NCI-H187 treated with DMSO at 0.1 percent for 48 hours (cell line): ENCODE results near the gene CLN6.

Source experiments
- DNase-seq: peaks from one replicate; lab custom pipeline; 2025; lab: John Stamatoyannopoulos, UW

The CLN6 gene

DNA sequence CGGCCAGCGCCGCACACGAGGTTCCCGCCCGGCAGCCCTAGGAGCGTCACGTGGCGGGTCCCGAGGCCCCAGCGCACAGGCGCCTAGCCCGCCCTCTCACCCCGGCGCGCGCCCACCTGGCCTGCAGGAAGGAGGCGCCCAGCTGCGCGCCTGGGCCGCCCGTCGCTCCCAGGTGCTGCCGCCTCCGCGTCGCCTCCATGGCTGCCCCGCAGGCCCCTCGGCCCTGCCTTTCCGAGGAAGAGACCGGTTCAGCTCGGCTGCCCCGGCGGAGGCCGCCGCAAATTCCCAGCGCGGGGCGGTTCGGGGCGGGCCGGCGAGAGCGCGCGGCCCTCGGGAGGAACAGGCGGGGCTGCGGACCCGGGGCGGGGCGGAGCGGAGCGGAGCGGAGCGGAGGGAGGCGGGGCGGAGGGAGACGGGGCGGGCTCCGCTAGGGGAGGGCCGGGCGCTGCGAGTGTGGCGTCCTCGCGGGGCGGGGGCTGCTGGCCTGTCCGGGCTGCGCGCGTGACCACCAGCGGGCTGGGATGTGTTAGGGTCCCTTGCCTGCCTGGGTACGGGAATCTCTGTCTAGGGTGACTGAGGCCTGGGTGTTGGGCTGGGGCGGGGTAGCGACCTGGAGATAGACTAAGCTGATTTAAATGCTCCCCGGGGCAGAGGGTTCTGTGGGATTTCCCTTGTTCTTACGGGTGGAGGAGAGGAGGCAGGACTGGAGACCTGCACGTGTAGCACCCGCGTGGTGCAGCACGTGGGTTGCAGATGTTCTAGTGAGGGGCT is at the start of gene CLN6:
TSS of gene CLN6 (minus strand) at position 343 of the 771 bp plus-strand sequence. CDS start at position 199, 144 bp downstream.
- DNase-seq = peak; percentile 16

DNA sequence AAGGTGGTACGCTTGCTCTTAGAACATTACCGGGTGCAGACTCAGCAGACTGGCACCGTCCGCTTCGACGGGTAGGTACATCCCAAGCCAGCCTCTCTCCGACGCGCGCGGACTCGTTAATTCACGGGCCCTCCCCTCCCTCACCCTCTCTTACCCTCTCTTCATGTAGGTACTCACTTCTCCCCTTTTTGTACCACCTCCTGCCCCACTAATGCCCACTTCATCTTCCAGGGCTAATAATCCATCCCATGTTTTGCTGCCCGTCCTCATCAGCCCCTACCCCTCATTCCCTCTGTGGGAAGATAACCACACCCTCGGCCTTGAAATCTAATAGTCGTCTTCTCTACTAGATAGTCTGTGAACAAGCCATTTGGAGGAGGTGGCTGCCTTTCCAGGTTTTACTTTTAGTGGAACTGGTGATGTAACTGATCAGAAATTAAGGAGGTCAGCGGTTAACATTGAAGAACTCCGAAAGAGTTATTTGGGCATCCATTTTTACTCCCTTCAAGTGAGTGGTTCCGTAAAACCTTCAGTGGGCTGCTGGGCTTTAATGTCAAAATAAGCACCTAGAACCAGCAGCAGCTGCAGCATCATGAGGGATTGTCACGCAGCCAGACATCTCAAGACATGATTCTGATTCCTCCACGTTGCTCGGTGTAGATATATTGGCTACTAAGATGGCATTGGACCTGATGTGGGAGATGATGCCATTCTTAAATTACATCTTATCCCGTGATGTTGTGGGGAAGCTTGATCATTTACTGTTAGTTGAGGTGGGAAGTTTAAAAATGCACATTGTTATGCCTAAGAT is 49.3 kb upstream of the CLN6 start:
- DNase-seq = peak; percentile 37

DNA sequence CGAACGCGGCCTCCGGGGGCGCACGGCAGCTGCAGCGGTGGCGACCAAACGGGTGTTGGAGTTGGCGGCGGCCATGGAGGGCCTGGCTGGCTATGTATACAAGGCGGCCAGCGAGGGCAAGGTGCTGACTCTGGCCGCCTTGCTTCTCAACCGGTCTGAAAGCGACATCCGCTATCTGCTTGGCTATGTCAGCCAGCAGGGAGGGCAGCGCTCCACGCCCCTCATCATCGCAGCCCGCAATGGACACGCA is 48.7 kb upstream of the CLN6 start:
- DNase-seq = no peak

DNA sequence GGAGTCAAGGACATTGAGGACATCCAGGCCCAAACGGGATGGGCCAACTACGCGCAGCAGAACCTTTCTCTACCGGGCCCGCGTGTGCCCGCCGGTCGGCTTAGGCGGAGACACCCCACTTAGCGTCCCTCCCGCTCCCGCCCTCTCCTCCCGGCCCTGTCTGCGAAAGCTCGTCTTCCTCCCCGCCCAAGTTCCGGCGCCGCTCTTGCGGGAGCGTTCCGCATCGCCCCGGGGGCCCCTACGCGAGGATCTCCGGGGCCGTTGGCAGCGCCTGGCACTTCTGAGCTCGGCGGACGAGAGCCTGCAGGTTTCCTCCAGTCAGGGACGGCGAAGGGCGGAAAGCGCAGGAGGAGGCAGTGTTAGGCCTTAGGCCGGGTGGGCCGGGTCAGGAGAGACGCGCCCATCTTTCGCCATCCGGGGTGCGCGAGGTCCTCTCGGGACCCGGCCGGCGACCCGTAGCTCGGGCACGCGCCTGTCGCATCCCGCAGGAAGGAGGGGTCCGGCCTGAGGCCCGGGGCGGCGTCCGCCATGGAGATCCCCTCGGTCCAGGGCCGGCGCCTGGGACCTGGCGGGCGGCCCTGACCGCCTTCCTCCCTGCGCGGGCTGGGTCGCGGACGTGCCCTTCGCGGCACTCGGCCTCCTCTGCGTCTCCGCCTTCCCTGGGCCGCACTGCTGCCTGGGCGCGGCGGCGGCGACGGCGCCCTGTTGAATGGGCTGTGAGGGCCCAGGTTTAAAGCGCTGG is 48.2 kb upstream of the CLN6 start, which contains the start of gene FEM1B:
TSS of gene FEM1B (plus strand) at position 143 of the 742 bp plus-strand sequence. CDS start 673 bp downstream, outside the sequence.
- DNase-seq = peak; percentile 76

DNA sequence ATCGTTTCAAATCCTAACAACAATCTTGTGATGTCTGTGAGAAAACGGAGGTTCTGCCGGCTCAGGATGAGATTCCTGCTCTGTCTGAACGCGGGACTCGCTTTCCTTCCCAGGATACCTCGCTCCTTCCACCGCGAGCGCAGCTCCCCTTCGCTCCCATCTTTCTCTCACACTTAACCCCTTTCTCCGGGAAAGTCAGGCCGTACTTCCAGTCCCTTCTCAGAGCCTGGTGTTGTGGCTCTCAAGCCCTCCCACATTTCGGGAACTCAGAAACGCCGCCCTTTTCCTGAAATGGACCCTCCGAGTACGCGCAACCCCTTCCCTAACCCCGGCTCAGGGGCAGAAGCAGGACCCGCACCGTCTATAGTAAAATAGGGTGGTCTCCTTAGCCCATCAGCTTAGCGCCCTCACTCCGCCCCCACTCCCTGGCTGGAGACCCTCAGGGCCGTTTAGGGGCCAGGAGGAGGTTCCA is 47.6 kb upstream of the CLN6 start:
- no peak for DNase-seq

DNA sequence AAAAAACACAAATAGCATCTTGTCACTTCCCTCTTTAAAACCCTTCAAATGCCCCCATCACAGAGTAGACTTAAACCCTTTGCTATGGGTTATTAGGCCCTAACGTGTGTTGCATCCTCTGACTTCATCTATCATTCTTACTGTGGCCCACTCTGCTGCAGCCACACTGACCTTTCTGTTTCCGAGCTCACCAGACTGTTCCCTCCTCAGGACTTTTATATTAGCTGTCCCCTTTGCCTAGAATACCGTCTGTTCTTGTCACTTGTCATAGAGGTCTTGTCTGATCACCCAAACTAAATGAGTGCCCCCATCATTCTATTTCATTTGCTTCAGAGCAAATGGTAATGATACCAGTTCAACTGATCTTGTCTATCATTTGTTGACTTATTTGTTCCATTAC is 47.1 kb upstream of the CLN6 start:
- DNase-seq = no peak

DNA sequence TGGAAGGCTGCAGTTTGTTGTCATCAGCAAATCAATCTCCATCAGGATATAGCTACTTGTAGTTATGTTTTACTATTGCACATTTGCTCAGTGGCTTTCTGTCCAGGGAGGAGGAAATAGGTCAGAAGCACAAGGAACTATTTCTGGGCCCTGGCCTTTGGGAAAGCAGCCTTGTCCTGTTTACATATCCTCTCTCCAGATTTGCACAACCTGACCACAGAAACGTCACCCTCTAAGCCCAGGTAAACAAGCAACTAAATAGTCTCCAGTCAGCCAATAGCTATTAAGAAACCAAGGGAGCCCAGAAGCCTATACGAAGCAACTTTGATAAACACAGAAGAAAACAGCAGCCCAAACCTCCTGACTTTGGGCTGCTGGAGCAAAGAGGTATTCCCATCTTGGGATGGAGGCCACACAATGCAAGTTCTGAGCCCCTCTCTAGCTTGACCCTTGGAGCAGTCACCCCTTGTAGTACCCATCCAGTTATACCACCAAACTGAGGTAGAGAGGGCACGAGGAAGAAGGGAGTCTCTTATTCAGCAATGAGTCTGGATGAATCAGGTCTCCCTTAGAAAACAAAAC is 45.7 kb upstream of the CLN6 start:
- DNase-seq = no peak

DNA sequence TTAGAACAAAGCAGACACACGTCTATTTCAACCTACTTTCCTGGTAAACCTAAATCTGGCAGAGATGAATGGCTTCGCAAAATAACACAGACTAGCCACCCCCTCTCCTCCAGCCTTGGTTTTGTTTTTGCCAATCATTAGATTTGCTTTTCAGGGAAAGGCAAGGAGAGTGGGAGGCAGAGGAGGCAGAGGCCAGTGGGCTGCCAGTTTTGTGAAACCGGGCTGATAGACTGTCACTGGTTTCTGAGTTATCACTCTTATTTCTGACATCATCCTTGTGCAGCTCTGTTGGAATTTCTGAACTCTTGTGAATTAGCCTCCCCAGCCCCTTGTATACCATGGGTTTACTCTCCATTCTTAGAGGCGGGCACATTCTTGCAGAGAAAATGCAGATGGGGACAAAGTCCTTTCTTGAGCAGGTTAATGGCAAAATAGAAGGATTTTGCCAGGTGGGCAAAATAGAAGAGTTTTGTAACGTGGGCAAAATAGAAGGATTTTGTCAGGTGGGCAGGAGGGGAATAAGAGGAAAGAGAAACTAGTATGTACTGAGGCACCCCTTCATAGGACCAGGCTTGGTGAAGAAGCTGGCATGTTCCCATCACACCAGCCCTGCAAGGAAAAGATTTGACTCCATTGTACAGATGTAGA is 44.8 kb upstream of the CLN6 start:
- no peak for DNase-seq

DNA sequence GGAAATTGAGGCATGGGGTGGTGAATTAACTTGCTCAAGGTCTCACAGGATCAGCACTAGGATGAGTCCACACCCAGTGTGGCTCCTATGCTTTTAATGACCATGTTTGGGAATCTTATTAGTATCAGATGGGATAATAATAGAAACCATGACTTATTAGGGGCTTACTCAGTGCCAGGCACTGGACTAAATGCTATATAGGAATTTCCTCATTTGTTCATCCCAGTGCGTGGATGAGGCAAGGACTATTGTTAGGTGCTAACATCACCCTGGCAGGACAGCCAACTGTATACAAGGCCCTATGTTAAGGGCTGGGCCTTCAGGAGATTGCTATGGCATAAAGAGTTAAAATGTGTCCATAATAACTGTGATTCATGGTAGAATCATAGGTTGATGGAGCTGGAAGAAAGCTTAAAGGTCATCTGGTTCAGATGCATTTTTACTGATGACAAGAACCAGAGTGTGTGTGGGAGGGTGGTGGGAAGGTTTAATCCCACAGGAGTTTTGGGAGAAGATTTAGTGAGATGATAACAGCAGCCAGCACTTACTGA is 43.3 kb upstream of the CLN6 start:
- DNase-seq = no peak

DNA sequence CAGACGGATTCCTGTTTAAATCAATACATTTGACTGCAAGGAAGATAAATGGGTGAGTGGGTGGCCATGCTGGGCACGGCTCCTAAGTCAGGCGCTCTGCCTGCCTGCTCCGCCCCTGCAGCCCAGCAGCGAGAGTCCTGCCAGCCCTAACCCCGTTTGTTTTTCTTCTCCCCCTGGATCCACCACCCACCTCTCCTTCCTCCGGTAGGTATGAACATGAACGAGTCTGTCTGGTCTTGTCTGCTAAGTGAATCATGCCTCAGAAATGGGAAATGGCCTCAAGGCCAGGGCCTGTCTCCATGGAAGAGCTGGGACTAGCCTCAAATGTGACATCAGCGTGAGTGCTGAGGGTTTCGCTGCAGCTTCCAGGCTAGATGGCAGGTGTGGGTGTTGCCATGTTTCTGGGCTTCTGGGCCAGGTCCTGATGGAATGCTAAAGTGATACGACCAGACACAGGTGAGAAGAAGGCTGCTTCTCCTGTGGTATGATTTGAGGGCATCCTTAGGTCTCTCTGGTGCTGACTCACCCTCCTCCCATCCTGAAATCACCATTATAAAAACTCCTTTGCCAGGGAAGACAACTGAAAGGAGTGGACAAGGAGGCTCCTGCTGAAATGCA is 42.4 kb upstream of the CLN6 start:
- DNase-seq = no peak

DNA sequence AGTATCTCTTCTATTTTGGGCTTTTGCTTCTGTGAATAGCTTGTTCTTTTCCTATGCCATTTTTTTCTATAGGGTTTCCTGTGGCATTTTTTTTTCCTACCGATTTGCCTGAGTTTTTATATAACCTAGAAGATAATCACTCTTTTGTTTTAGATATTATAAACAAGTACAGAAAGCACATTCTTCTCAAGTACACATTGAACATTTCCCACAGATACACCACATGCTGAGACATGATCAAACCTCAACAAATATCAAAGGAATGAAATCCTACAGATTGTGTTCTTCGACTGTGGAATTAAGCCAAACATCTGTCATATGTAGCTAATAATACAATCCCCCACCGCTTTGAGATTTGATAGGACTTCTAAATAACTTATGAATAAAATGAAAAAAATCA is 38.9 kb upstream of the CLN6 start:
- DNase-seq = no peak

DNA sequence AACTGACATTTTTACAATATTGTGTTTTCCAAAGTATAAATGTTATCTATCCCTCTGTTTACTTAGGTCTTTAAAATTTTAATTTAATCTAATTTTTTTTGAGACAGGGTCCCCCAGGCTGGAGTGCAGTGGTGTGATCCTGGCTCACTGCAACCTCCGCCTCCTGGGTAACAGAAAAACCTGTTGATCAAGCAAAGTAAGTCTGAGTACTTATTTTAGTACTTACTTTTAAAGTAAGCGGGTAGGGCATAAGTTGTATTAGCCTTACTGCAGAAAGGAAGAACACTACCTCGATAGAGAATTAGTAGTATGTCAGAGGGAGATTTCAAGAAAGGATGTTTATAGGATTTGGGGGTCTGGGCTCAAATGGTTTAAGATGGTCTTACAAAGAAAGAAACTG is 36.1 kb upstream of the CLN6 start:
- DNase-seq = no peak

DNA sequence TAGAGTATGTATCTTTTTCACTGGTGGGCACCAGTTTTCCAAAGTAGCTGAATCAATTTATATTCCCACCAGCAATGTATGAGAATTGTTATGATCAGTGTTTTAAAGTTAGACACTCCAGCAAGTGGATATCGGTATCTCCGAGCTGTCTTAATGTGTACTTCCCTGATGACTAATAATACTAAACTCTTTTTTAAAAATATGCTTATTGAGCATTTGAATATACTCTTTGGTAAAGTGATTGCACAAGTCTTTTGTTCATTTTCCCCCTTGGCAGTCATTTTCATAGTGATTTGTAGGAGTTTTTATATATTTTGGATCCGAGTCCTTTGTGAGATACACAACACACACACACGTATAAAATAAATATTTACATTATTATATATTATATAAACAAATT is 35.6 kb upstream of the CLN6 start:
- no peak for DNase-seq

DNA sequence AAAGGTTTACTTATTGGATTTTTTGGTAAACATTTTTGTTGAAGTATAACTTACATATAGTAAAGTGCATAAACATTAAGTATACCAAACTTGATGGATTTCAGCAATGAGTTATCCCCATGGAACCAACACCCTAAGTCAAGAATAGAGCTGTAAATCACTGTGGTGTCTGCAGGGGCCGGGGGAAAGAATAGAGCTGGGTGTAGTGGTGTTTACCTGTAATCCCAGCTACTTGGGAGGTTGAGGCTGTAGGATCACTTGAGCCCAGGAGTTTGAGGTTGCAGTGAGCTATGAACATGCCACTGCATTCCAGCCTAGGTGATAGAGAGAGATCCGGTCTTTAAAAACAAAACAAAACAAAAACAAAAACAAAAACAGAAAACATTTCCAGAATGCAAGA is 34.8 kb upstream of the CLN6 start:
- DNase-seq = no peak

DNA sequence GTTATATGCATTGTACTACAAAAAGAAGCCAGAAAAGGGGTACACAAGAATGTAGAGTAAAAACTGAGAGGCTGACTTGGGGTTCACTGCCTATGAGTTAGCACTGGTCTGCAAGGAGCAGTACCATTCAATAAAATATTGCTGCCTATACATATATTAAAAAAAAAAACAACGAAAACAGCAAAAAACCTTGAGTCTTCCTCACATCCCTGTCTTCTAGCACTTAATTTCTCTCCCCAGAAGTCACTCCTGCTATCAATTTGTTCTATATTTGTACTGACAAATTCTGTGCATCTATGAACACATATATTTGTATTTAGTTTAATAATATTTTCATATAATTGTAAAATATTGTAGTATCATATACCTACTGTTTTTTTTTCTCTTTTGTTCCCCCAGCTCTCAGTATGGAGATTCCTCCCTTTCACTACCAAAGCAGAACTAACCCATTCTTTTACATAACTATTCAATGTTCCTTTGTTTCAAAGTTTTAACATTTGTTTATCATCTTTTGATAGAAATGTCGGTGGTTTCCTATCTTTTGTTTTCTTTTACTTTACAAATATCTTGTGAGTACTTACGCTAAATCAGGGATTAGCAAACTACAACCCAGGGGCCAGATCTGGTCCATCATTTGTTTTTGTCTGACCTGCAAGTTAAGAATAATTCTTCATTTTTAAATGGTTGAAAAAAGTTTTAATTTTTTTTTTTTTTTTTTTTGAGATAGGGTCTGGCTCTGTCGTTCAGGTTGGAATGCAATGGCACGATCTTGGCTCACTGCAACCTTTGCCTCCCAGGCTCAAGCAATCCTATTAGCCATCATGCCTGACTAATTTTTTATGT is 33.2 kb upstream of the CLN6 start:
- DNase-seq = no peak

DNA sequence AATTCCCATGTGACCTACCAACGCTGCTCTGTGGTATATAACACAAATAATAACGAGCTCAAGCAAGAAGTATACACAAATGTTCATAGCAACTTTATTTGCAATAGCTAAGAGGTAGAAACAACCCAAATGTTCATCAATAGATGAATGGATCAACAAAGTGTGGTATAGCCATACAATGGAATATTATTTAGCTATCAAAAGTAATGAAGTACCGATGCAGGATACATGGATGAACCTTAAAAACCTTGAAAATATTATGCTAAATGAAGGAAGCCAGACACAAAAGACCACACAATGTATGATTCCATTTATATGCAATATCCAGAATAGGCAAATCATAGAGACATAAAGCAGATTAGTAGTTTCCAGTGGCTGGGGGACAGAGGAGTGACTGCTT is 32.5 kb upstream of the CLN6 start:
- DNase-seq = no peak

DNA sequence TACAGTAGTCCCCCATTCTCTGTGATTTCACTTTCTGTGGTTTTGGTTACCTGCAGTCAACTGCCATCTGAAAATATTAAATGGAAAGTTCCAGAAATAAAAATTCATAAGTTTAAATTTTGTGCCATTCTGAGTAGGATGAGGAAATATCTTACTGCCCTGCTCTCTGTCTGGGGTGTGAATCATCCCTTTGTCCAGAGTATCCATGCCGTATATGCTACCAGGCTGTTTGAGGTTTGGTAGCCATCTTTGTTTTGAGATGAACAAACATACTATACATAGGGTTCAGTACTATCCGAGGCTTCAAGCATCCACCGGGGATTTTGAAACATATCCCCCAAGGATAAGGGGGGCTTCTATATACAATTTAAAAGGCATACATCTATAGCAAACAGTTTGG is 31.7 kb upstream of the CLN6 start:
- no peak for DNase-seq

DNA sequence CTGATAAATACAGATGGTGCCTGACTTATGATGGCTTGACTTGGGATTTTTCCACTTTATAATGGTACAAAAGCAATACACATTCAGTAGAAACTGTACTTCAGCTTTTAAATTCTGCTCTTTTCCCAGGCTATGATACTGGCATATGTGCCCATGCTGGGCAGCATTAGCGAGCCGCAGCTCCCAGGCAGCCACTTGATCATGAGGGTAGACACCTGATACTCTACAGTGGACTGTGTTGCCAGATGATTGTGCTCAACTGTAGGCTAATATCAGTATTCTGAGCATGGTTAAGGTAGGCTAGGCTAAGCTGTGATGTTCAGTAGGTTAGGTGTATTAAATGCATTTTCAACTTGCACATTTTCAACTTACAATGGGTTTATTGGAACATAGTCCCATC is 30.4 kb upstream of the CLN6 start:
- DNase-seq = no peak

DNA sequence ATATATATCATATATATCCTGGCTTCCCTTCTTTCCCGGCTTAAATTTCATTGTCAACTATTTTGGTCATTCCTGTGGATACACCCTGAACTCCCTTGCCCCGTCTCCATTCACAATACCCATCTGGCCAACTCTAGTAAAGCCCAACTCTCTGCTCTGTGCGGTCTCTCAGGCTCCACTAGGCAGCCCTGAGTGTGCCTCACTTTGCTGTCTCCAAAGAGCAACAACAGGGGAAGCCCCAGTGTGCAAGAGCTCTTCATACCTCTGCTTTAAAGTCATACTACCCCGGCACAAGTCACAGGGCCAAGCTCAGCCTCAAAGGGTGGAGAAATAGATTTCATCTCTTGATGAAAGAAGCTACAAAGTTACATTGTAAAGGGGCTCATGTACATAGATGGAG is 29.2 kb upstream of the CLN6 start:
- no peak for DNase-seq
